H9 (cell line): ENCODE data around the gene KIAA0825. TPM values are rescaled to one million over a fixed set of nuclear protein-coding genes. Genes with fewer than 3 reads are reported as not detected.

Source experiments
- DNase-seq: peaks from one replicate; pipeline ENCODE4 v3.0.0-alpha.2; 2017
- H2AFZ ChIP-seq: one replicate; pipeline ENCODE4 v1.6.1; 2013; ENCODE audit warnings: mild to moderate bottlenecking, low read length, control low read depth, moderate library complexity
- H2AK5ac ChIP-seq: 2 replicates; pipeline ENCODE4 v1.6.1; 2013; ENCODE audit warnings: low read length, control low read depth, mixed read lengths; ENCODE audit not compliant: insufficient read length
- H2BK120ac ChIP-seq: one replicate; pipeline ENCODE4 v1.6.1; 2013; ENCODE audit warnings: low read depth, mild to moderate bottlenecking, low read length, control low read depth, inconsistent platforms; ENCODE audit not compliant: poor library complexity, severe bottlenecking
- H2BK12ac ChIP-seq: 2 replicates; pipeline ENCODE4 v1.6.1; 2013; ENCODE audit warnings: low read length, control low read depth, mixed read lengths, low read depth; ENCODE audit not compliant: insufficient read length
- H2BK15ac ChIP-seq: 2 replicates; pipeline ENCODE4 v1.6.1; 2013; ENCODE audit warnings: low read depth, low read length, control low read depth
- H2BK20ac ChIP-seq: one replicate; pipeline ENCODE4 v1.6.1; 2013; ENCODE audit warnings: low read depth, mild to moderate bottlenecking, low read length, control low read depth, inconsistent platforms; ENCODE audit not compliant: poor library complexity, severe bottlenecking
- H2BK5ac ChIP-seq: 2 replicates; pipeline ENCODE4 v1.6.1; 2013; ENCODE audit warnings: low read length, control low read depth, mixed read lengths; ENCODE audit not compliant: insufficient read length
- H3K14ac ChIP-seq: 2 replicates; pipeline ENCODE4 v1.6.1; 2013; ENCODE audit warnings: low read length, control low read depth; ENCODE audit not compliant: insufficient read depth
- H3K18ac ChIP-seq: 2 replicates; pipeline ENCODE4 v1.6.1; 2013; ENCODE audit warnings: low read depth, mild to moderate bottlenecking, mixed read lengths, low read length, control low read depth; ENCODE audit not compliant: insufficient read length
- H3K23ac ChIP-seq: 2 replicates; pipeline ENCODE4 v1.6.1; 2013; ENCODE audit warnings: low read length, control low read depth, mixed read lengths, low read depth; ENCODE audit not compliant: insufficient read length
- H3K23me2 ChIP-seq: 2 replicates; pipeline ENCODE4 v1.6.1; 2013; ENCODE audit warnings: low read depth, mild to moderate bottlenecking, mixed read lengths, low read length, control low read depth; ENCODE audit not compliant: insufficient read length, poor library complexity, severe bottlenecking
- H3K27ac ChIP-seq: 2 replicates; pipeline ENCODE4 v1.5.1; 2013; ENCODE audit warnings: low read length, control low read depth, mixed read lengths, low read depth; ENCODE audit not compliant: insufficient read length
- H3K27me3 ChIP-seq: 2 replicates; pipeline ENCODE4 v1.6.1; 2013; ENCODE audit warnings: low read length, control low read depth, inconsistent platforms; ENCODE audit not compliant: insufficient read depth
- H3K4ac ChIP-seq: 2 replicates; pipeline ENCODE4 v1.6.1; 2013; ENCODE audit warnings: low read depth, mild to moderate bottlenecking, control low read depth, inconsistent platforms, low read length, moderate library complexity
- H3K4me1 ChIP-seq: 2 replicates; pipeline ENCODE4 v1.6.1; 2013; ENCODE audit warnings: low read length, control low read depth, inconsistent platforms; ENCODE audit not compliant: insufficient read depth
- H3K4me2 ChIP-seq: 2 replicates; pipeline ENCODE4 v1.6.1; 2013; ENCODE audit warnings: low read length, control low read depth, mixed read lengths; ENCODE audit not compliant: insufficient read length, insufficient read depth
- H3K56ac ChIP-seq: 2 replicates; pipeline ENCODE4 v1.6.1; 2013; ENCODE audit warnings: low read depth, mild to moderate bottlenecking, mixed read lengths, low read length, control low read depth; ENCODE audit not compliant: insufficient read length
- H3K79me1 ChIP-seq: 2 replicates; pipeline ENCODE4 v1.6.1; 2013; ENCODE audit warnings: low read depth, mild to moderate bottlenecking, moderate library complexity, low read length, control low read depth, inconsistent platforms; ENCODE audit not compliant: insufficient read depth, poor library complexity, severe bottlenecking
- H3K79me2 ChIP-seq: 2 replicates; pipeline ENCODE4 v1.6.1; 2013; ENCODE audit warnings: low read length, control low read depth, inconsistent platforms; ENCODE audit not compliant: insufficient read depth
- H3K9ac ChIP-seq: 2 replicates; pipeline ENCODE4 v1.6.1; 2013; ENCODE audit warnings: low read length, control low read depth, mixed read lengths; ENCODE audit not compliant: insufficient read length; ENCODE audit errors: extremely low read depth
- H3K9me3 ChIP-seq: one replicate; pipeline ENCODE4 v1.6.1; 2013; ENCODE audit warnings: low read depth, low read length, inconsistent platforms; ENCODE audit not compliant: control insufficient read depth
- H3T11ph ChIP-seq: one replicate; pipeline ENCODE4 v1.6.1; 2013; ENCODE audit warnings: mild to moderate bottlenecking, low read length, control low read depth, inconsistent platforms
- H4K20me1 ChIP-seq: one replicate; pipeline ENCODE4 v1.6.1; 2013; ENCODE audit not compliant: control insufficient read depth, insufficient read length, insufficient read depth
- H4K5ac ChIP-seq: 2 replicates; pipeline ENCODE4 v1.6.1; 2013; ENCODE audit warnings: low read depth, mild to moderate bottlenecking, mixed read lengths, low read length, control low read depth; ENCODE audit not compliant: insufficient read length
- H4K8ac ChIP-seq: replicated peaks from 2 replicates; pipeline ENCODE4 v1.6.1; 2013; ENCODE audit warnings: low read length, control low read depth, mixed read lengths, low read depth; ENCODE audit not compliant: insufficient read length
- H4K91ac ChIP-seq: 2 replicates; pipeline ENCODE4 v1.6.1; 2013; ENCODE audit warnings: low read depth, mild to moderate bottlenecking, moderate library complexity, mixed read lengths, low read length, control low read depth; ENCODE audit not compliant: insufficient read length
- H3K27ac Mint-ChIP-seq, 3 experiments: 2 replicates in 2 of 3; 3 replicates in 1 of 3; pipeline ENCODE4 v1.8.0; 2020 to 2021; ENCODE audit warnings: mixed read lengths in 3 of 3, mild to moderate bottlenecking in 1 of 3, moderate library complexity in 1 of 3
- H3K27me3 Mint-ChIP-seq: 2 replicates; pipeline ENCODE4 v1.8.0; 2021; ENCODE audit warnings: low read depth, mild to moderate bottlenecking, moderate library complexity, mixed read lengths
- H3K36me3 Mint-ChIP-seq, 3 experiments: 2 replicates in 2 of 3; 3 replicates in 1 of 3; pipeline ENCODE4 v1.8.0; 2020 to 2021; ENCODE audit warnings: low read depth in 3 of 3, mixed read lengths in 3 of 3; ENCODE audit not compliant: insufficient read depth in 1 of 3
- H3K4me1 Mint-ChIP-seq, 2 experiments: 2 replicates each; pipeline ENCODE4 v1.8.0; 2020; ENCODE audit warnings: mixed read lengths in 2 of 2
- H3K4me3 Mint-ChIP-seq, 2 experiments: 2 replicates in 1 of 2; 3 replicates in 1 of 2; pipeline ENCODE4 v1.8.0; 2020 to 2021; ENCODE audit warnings: mild to moderate bottlenecking in 2 of 2, mixed read lengths in 2 of 2, moderate library complexity in 1 of 2
- H3K9me3 Mint-ChIP-seq, 2 experiments: 2 replicates in 1 of 2; 3 replicates in 1 of 2; pipeline ENCODE4 v1.8.0; 2020; ENCODE audit warnings: mild to moderate bottlenecking in 2 of 2, mixed read lengths in 2 of 2, moderate library complexity in 1 of 2
- WGBS: extraction: QIAGEN DNeasy Blood & Tissue Kit; methylation state at CpG from one replicate; pipeline ENCODE4 v1.1.7; 2013; ENCODE audit warnings: missing lambda C conversion rate, low lambda C conversion rate, mixed read lengths; ENCODE audit not compliant: insufficient read length; ENCODE audit errors: extremely low coverage; 5-methylcytosine and 5-hydroxymethylcytosine counted together
- total RNA-seq: library from RNA; stranded (reverse); gene quantifications from 2 replicates; pipeline ENCODE4 v1.2.1, GENCODE V29; 2021
- TF ChIP-seq, protein P1 (sequence below): fragments of 200-600 bp; sonication (generic); conservative IDR thresholded peaks from 3 replicates; pipeline ENCODE4 v1.8.0; 2021; ENCODE audit warnings: antibody characterized with exemption, mild to moderate bottlenecking

KIAA0825 gene
- total RNA-seq, 1 experiment from 2014 or later = 1.8 TPM

DNA sequence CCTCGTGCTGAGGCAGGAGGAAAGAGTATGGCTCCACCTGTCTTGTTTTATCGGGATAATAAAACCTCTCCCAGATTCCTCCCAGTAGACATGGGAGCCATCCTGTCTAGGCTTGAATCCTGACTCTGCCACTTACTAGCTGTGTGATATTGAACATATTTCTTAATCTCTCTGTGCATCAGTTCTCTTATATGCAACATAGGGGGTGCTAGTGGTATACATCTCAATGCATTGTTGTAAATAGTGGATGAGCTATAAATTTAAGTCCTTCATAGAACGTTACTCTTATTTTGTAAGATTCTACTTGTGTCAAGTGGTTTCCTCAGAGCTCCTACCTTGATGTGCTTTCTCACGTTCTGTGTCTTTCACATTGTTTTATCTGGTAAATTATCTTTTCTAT lies 459.3 kb downstream of the KIAA0825 start:
- H3K27ac Mint-ChIP-seq = no peak overlapping the region
- no peak overlapping the region for H3K4me2 ChIP-seq
- no peaks in the 10 kb centered on the region for H3K27me3 ChIP-seq
- no peaks in the 10 kb centered on the region for H3K79me1 ChIP-seq
- H3K9me3 Mint-ChIP-seq = peaks cover 0 to 2% of the 10 kb centered on the region in 2 experiments; a peak in 3 of 5 replicates
- no peak overlapping the region for H2BK120ac ChIP-seq
- no peak overlapping the region for H4K91ac ChIP-seq
- H3K27ac ChIP-seq = no peak overlapping the region
- no CpG with 5 or more reads among the region's 4 CpGs for WGBS
- no peaks in the 10 kb centered on the region for H3K4me1 ChIP-seq
- H3K23me2 ChIP-seq = no peaks in the 10 kb centered on the region
- no peak overlapping the region for H3K56ac ChIP-seq
- H3K27me3 Mint-ChIP-seq = no peaks in the 10 kb centered on the region
- no peaks in the 10 kb centered on the region for H4K20me1 ChIP-seq
- no peak overlapping the region for H2AK5ac ChIP-seq
- H4K8ac ChIP-seq = no peak overlapping the region
- H3K36me3 Mint-ChIP-seq = peaks cover 0 to 2% (median under 1%) of the 10 kb centered on the region in 3 experiments; a peak in 3 of 7 replicates
- H3T11ph ChIP-seq = no peak overlapping the region
- no peak overlapping the region for H3K4me3 Mint-ChIP-seq
- no peaks in the 10 kb centered on the region for H3K79me2 ChIP-seq
- H3K9ac ChIP-seq = no peak overlapping the region
- DNase-seq = no peak
- TF ChIP-seq, protein P1, sequence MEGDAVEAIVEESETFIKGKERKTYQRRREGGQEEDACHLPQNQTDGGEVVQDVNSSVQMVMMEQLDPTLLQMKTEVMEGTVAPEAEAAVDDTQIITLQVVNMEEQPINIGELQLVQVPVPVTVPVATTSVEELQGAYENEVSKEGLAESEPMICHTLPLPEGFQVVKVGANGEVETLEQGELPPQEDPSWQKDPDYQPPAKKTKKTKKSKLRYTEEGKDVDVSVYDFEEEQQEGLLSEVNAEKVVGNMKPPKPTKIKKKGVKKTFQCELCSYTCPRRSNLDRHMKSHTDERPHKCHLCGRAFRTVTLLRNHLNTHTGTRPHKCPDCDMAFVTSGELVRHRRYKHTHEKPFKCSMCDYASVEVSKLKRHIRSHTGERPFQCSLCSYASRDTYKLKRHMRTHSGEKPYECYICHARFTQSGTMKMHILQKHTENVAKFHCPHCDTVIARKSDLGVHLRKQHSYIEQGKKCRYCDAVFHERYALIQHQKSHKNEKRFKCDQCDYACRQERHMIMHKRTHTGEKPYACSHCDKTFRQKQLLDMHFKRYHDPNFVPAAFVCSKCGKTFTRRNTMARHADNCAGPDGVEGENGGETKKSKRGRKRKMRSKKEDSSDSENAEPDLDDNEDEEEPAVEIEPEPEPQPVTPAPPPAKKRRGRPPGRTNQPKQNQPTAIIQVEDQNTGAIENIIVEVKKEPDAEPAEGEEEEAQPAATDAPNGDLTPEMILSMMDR = peak; percentile 40; the same call in 2 of the 3 replicates
- no peak overlapping the region for H2AFZ ChIP-seq
- no peak overlapping the region for H3K4ac ChIP-seq
- H2BK5ac ChIP-seq = no peak overlapping the region
- H3K18ac ChIP-seq = no peak overlapping the region
- H2BK15ac ChIP-seq = no peak overlapping the region
- H3K14ac ChIP-seq = no peak overlapping the region
- no peak overlapping the region for H2BK12ac ChIP-seq
- H3K23ac ChIP-seq = no peak overlapping the region
- H2BK20ac ChIP-seq = no peak overlapping the region
- peaks cover 0 to 14% of the 10 kb centered on the region in 2 experiments; a peak in 2 of 4 replicates for H3K4me1 Mint-ChIP-seq
- no peak overlapping the region for H4K5ac ChIP-seq
- no peaks in the 10 kb centered on the region for H3K9me3 ChIP-seq
